NT2/D1 (cell line): Measurements from ENCODE around the gene BSCL2.
A peak's percentile ranks its signal among the peaks of the same experiment; 100 is the strongest.
"Not testable (repeated sequence)": the region's sequence is repeated elsewhere in the genome, so short reads cannot be mapped to it uniquely, and the experiment has no call there.

Experiments used
- DNase-seq: peaks from one replicate; pipeline ENCODE4 v3.0.0-alpha.2; 2011; ENCODE audit warnings: low read depth, low spot score
- H3K27me3 ChIP-seq: 2 replicates; pipeline ENCODE4 v1.6.0; 2011; ENCODE audit warnings: mild to moderate bottlenecking; ENCODE audit not compliant: insufficient read length, insufficient read depth
- H3K36me3 ChIP-seq: 2 replicates; pipeline ENCODE4 v1.6.1; 2011; ENCODE audit warnings: mild to moderate bottlenecking, low read length, mixed read lengths; ENCODE audit not compliant: insufficient read depth, insufficient read length
- H3K4me1 ChIP-seq: 2 replicates; pipeline ENCODE4 v1.5.1; 2011; ENCODE audit not compliant: insufficient read depth, insufficient read length
- H3K4me3 ChIP-seq: 2 replicates; pipeline ENCODE4 v1.5.1; 2011; ENCODE audit warnings: low read depth; ENCODE audit not compliant: insufficient read length
- H3K9ac ChIP-seq: 2 replicates; pipeline ENCODE4 v1.6.0; 2011; ENCODE audit warnings: low read depth; ENCODE audit not compliant: insufficient read length
- H3K9me3 ChIP-seq: 2 replicates; pipeline ENCODE4 v1.5.1; 2011; ENCODE audit warnings: mild to moderate bottlenecking, low read length; ENCODE audit not compliant: insufficient read depth
- SUZ12 ChIP-seq: IDR thresholded peaks from 2 replicates; pipeline ENCODE4 v1.6.1; 2011; ENCODE audit not compliant: insufficient read length, insufficient read depth; ENCODE audit errors: extremely low read depth
- YY1 ChIP-seq: IDR thresholded peaks from 2 replicates; pipeline ENCODE4 v1.6.1; 2011; ENCODE audit not compliant: insufficient read length, insufficient read depth
- ZNF274 ChIP-seq: IDR thresholded peaks from 2 replicates; pipeline ENCODE4 v1.6.1; 2011; ENCODE audit warnings: mild to moderate bottlenecking, low read depth, low read length

BSCL2 gene

GRCh38 chr11:62707277-62707861, at the start of gene BSCL2, which contains the start of gene GNG3:
Gene BSCL2, minus strand, starts transcription at chr11:62707424. Its CDS starts 229 bp downstream, at chr11:62707195.
Gene GNG3, plus strand, starts transcription at chr11:62707676. Its CDS starts 620 bp downstream, at chr11:62708296.
- no peaks in the 10 kb centered on the region for H3K27me3 ChIP-seq
- H3K4me3 ChIP-seq = peak within 1 kb of the TSS; percentile 72
- H3K9me3 ChIP-seq = no peaks in the 10 kb centered on the region
- H3K9ac ChIP-seq = peak within 1 kb of the TSS; percentile 97
- TF ChIP-seq ZNF274 = no peak
- TF ChIP-seq SUZ12 = no peak
- no peak for TF ChIP-seq YY1
- H3K4me1 ChIP-seq = peaks cover 17% of the 10 kb centered on the region
- peaks cover 44% of the 10 kb centered on the region for H3K36me3 ChIP-seq
- peak; percentile 99 for DNase-seq

GRCh38 chr11:62755086-62755615, 47.9 kb upstream of the BSCL2 start:
- Histone ChIP-seq H3K27me3 (no peaks in the 10 kb centered on the region), H3K9ac (peak overlapping the region; percentile 53), H3K4me1 (peaks cover 6% of the 10 kb centered on the region), H3K36me3 (peaks cover 17% of the 10 kb centered on the region), H3K9me3 (no peaks in the 10 kb centered on the region), H3K4me3 (no peak overlapping the region)
- DNase-seq = no peak
- TF ChIP-seq YY1 (no peak), ZNF274 (no peak), SUZ12 (no peak)

GRCh38 chr11:62753736-62754603, 46.7 kb upstream of the BSCL2 start, which contains the start of gene ZBTB3:
Gene ZBTB3, minus strand, starts transcription at chr11:62754160. Its CDS starts 496 bp downstream, at chr11:62753664.
- H3K27me3 ChIP-seq = no peaks in the 10 kb centered on the region
- TF ChIP-seq YY1 = no peak
- no peak for TF ChIP-seq SUZ12
- no peak for TF ChIP-seq ZNF274
- H3K9ac ChIP-seq = peak within 1 kb of the TSS; percentile 98
- H3K36me3 ChIP-seq = peaks cover 22% of the 10 kb centered on the region
- peaks cover 6% of the 10 kb centered on the region for H3K4me1 ChIP-seq
- H3K9me3 ChIP-seq = no peaks in the 10 kb centered on the region
- peak within 1 kb of the TSS; percentile 98 for H3K4me3 ChIP-seq
- peak; percentile 99 for DNase-seq

DNA sequence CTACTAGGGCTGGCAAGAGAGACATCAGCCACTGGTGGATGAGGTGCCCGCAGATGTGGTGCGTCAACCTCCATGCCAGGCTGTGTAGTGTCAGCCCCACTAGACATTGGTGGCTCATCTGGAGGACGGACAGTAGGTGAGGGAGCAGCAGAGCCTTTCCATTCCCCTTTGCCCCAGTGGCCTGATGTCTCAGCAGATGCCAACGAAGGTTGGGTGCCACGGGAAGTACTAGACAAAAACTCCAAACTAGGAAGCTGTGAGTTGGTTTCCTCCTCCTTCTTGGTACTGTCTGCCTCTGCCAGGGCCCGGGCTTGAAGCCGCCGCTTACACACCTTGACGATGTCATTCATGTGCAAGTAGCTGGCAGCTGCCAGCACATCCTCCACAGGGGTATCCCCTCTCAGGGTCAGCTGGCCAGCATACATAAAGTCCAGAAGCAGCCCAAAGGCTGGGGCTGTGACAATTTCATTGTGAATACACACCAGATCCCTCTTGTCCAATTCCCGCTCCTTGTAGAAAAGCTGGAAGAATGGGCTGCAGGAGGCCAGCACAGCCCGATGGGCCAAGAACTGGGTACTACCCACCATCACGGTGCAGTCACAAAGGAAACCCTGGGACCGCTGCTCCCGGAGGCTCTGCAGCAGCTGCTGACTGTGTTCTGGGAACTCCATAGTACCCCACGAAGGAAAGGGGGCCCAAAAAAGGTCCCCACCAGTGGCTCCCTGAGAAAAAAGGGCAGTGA, 45.9 kb upstream of the BSCL2 start:
- no peaks in the 10 kb centered on the region for H3K27me3 ChIP-seq
- H3K9me3 ChIP-seq = no peaks in the 10 kb centered on the region
- TF ChIP-seq ZNF274 = no peak
- TF ChIP-seq SUZ12 = no peak
- peak overlapping the region; percentile 98 for H3K9ac ChIP-seq
- peaks cover 6% of the 10 kb centered on the region for H3K4me1 ChIP-seq
- no peak for DNase-seq
- H3K4me3 ChIP-seq = peak overlapping the region; percentile 98
- peaks cover 25% of the 10 kb centered on the region for H3K36me3 ChIP-seq

- Histone ChIP-seq H3K27me3 (no peaks in the 10 kb centered on the region), H3K4me1 (peaks cover 8% of the 10 kb centered on the region), H3K4me3 (no peak overlapping the region), H3K36me3 (peaks cover 29% of the 10 kb centered on the region), H3K9ac (peak overlapping the region; percentile 16), H3K9me3 (no peaks in the 10 kb centered on the region)
- no peak for DNase-seq
- TF ChIP-seq YY1 = no peak
- TF ChIP-seq SUZ12 = no peak
- no peak for TF ChIP-seq ZNF274
Observed at GRCh38 chr11:62752177-62752785, 45.1 kb upstream of the BSCL2 start.

GRCh38 chr11:62749931-62750330, 42.7 kb upstream of the BSCL2 start:
- not testable (repeated sequence) for H3K27me3 ChIP-seq, H3K9me3 ChIP-seq, H3K4me3 ChIP-seq, H3K9ac ChIP-seq, H3K4me1 ChIP-seq, DNase-seq
- peaks cover 30% of the 10 kb centered on the region for H3K36me3 ChIP-seq
